A673 (cell line): ENCODE results near the gene KIF5C.

Experiments
- CTCF ChIP-seq: fragments of 300-800, 200-600 bp; sonication (generic); conservative IDR thresholded peaks from 2 replicates; pipeline ENCODE4 v1.5.1; 2017; ENCODE audit warnings: low read depth, mild to moderate bottlenecking, antibody characterized with exemption, low read length, moderate library complexity, mixed read lengths
- EZH2 ChIP-seq: fragments of 200-600 bp; sonication (generic); IDR thresholded peaks from 2 replicates; pipeline ENCODE4 v1.6.1; 2017; ENCODE audit warnings: borderline replicate concordance, low read depth, mild to moderate bottlenecking, mixed read lengths, antibody characterized with exemption, low read length; ENCODE audit not compliant: poor library complexity, severe bottlenecking

- no peak for TF ChIP-seq CTCF
- TF ChIP-seq EZH2 = no peak
Observed at GRCh38 chr2:148994341-148994740, 119.3 kb downstream of the KIF5C start.
